ENCODE results near the gene HNRNPA2B1. TPM values are rescaled to one million over a fixed set of nuclear protein-coding genes. Genes with fewer than 3 reads are reported as not detected.
A peak's percentile ranks its signal among the peaks of the same experiment; 100 is the strongest.

HNRNPA2B1 gene
- total RNA-seq, 1 experiment from 2014 or later, result 1,137 TPM

- Histone ChIP-seq H3K4me1 (ENCODE audit: insufficient read depth, low read length) (no peaks in the 10 kb centered on the region), H2AFZ (ENCODE audit: low read length) (no peak overlapping the region), H2BK20ac (ENCODE audit: low read depth, low read length, poor library complexity, severe bottlenecking) (no peak overlapping the region), H3T11ph (ENCODE audit: low read length) (no peak overlapping the region), H2BK12ac (ENCODE audit: insufficient read length, low read depth, low read length) (no peak overlapping the region), H3K18ac (ENCODE audit: insufficient read length, low read depth, low read length) (no peak overlapping the region), H3K4ac (ENCODE audit: low read depth, low read length) (no peak overlapping the region), H3K4me2 (ENCODE audit: insufficient read depth, insufficient read length, low read length) (no peak overlapping the region), H3K9ac (ENCODE audit: extremely low read depth, insufficient read length, low read length) (no peak overlapping the region), H3K27me3 (ENCODE audit: insufficient read depth, low read length) (no peaks in the 10 kb centered on the region), H4K5ac (ENCODE audit: insufficient read length, low read depth, low read length) (no peak overlapping the region), H3K23ac (ENCODE audit: insufficient read length, low read depth, low read length) (no peak overlapping the region), H4K8ac (replicated peaks; ENCODE audit: insufficient read length, low read depth, low read length) (no peak overlapping the region), H3K14ac (ENCODE audit: insufficient read depth, low read length) (no peak overlapping the region), H3K23me2 (ENCODE audit: insufficient read length, low read depth, low read length, poor library complexity, severe bottlenecking) (no peaks in the 10 kb centered on the region), H2BK5ac (ENCODE audit: insufficient read length, low read length) (no peak overlapping the region), H2AK5ac (ENCODE audit: insufficient read length, low read length) (no peak overlapping the region), H2BK120ac (ENCODE audit: low read depth, low read length, poor library complexity, severe bottlenecking) (no peak overlapping the region), H3K79me1 (ENCODE audit: insufficient read depth, low read depth, low read length, poor library complexity, severe bottlenecking) (peaks cover 2% of the 10 kb centered on the region), H3K79me2 (ENCODE audit: insufficient read depth, low read length) (peaks cover 34% of the 10 kb centered on the region), H3K56ac (ENCODE audit: insufficient read length, low read depth, low read length) (no peak overlapping the region), H3K27ac (ENCODE audit: insufficient read length, low read depth, low read length) (no peak overlapping the region), H2BK15ac (ENCODE audit: low read depth, low read length) (no peak overlapping the region), H3K9me3 (ENCODE audit: control insufficient read depth, low read depth, low read length) (no peaks in the 10 kb centered on the region), H4K91ac (ENCODE audit: insufficient read length, low read depth, low read length) (no peak overlapping the region), H4K20me1 (ENCODE audit: control insufficient read depth, insufficient read depth, insufficient read length) (no peaks in the 10 kb centered on the region)
- TF ChIP-seq CTCF (conservative IDR thresholded peaks at IDR 0.05), result no peak
- Mint-ChIP-seq H3K27ac (peak overlapping the region in 1 of 3 experiments; percentile 66; a peak in 1 of 7 replicates), H3K4me3 (no peak overlapping the region), H3K9me3 (no peaks in the 10 kb centered on the region), H3K27me3 (ENCODE audit: low read depth) (no peaks in the 10 kb centered on the region), H3K4me1 (peaks cover 19 to 34% of the 10 kb centered on the region in 2 experiments), H3K36me3 (ENCODE audit: insufficient read depth in 1 of 3, low read depth in 3 of 3) (peaks cover 59 to 96% (median 85%) of the 10 kb centered on the region in 3 experiments)
- DNase-seq, result no peak
- WGBS (ENCODE audit: extremely low coverage, insufficient read length, low lambda C conversion rate), result no CpG with 5 or more reads among the region's 5 CpGs
These were observed 7.5 kb upstream of the HNRNPA2B1 start for GRCh38 chr7:26208040-26208439.
